Posterior vena cava (tissue), 2 donors: Measurements from ENCODE around the gene MMP14. TPM values are rescaled to one million over a fixed set of nuclear protein-coding genes. Genes with fewer than 3 reads are reported as not detected.
"Not testable (repeated sequence)": the region's sequence is repeated elsewhere in the genome, so short reads cannot be mapped to it uniquely, and the experiment has no call there.

ENCODE experiments used
- DNase-seq: peaks from one replicate; pipeline ENCODE4 v3.0.0-alpha.2; 2020; ENCODE audit warnings: low spot score
- intact Hi-C, 2 donors: fragments of 100-400 bp; cut with DNase I; formaldehyde crosslinking; loops; one replicate each; pipeline versions ENCODE4 v1.14.1 to v1.14.2; 2022 to 2023
- total RNA-seq, 2 donors: library from RNA; stranded (reverse); fragmentation: NEBNext Ultra II Directional; extraction: Animal tissue kit (Norgen Biotek cat#: 25700); gene quantifications; one replicate each; pipeline ENCODE4 v1.2.1, GENCODE V29; 2021
- donor health status: DM: yes; HTN: yes; CAD: no.
- donor health status: DM: yes; HTN: yes; CAD: no.

Gene MMP14
- total RNA-seq, 2 donors from 2014 or later: 229 to 234 TPM

DNA sequence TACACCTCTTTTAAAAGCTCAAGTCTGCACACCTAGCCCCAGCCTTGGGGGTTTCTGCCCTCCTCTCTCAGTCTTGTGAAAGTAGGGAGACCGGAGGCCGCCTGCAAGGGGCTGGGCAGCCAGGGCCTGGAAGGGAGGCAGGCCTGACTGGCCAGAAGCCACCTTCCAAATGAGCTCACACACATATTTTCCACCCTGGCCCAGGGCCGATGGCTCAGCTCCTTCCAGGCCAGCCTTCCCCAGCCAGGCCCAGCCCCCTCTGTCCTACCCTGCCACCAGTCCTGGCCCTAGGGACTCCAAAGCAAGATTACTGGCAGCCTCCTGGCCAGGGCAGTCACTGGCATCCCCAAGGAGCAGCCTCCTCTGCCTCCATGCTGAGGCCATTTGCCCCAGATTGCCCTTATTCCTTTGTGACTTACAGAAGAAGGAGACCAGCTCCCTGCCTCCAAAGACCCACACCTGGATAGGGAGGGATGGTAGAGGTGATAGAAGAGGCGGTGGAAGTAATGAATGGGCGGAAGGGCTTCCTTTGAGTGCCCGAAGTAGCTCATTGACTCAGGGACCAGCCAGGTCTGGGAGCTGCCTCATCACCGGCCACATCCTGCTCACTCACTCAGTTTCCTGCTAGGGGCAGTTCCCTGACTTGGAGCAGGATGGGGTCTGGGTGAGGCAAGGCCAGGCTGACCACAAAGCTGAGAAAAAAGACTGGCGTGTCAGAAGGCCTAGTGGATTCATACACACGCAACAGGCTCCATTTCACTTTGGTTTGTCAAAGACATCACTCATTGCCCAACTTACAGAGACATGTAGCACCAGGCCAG is 14.8 kb downstream of the MMP14 start:
- peak; percentile 97 for DNase-seq
- intact Hi-C loops: loop anchor here in 1 of 2 donors (2.0 to 10.0 kb wide), 2 partner anchors 14 to 196 kb away; partner anchors contain the start of gene MMP14

DNA sequence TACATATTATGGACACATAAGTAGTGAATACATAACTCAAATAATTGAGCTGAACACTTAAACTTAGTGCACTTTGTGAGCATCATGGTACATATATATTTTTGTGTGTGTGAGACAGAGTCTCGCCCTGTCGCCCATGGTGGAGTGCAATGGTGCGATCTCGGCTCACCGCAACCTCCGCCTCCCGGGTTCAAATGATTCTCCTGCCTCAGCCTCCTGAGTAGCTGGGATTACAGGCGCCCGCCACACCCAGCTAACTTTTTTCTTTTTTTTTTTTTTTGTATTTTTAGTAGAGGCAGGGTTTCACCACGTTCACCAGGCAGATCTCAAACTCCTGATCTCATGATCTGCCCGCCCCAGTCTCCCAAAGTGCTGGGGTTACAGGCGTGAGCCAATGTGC is 15.8 kb downstream of the MMP14 start:
- DNase-seq: peak; percentile 54
- intact Hi-C loops: loop anchor here in 1 of 2 donors (2.0 to 10.0 kb wide), 3 partner anchors 29 to 295 kb away; no protein-coding TSS in a partner anchor

DNA sequence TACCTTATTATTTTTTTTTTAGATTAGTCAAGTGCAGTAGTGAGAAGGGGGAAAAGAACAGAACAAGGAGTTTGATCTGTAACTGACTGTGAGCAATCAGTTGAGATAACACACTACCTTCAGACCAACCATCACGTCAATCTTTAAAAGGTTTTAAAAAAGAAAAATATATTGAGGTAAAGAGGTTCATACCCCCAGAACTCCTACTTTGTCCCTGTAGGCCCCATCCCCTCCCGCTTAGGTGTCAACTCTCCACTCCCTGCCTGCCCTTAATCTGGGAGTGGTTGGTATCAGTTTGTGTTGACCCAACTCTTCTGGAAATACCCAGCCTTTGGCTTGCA is 16.2 kb downstream of the MMP14 start:
- intact Hi-C loops: loop anchor here in 1 of 2 donors (2.0 to 10.0 kb wide), 3 partner anchors 30 to 296 kb away; no protein-coding TSS in a partner anchor

DNA sequence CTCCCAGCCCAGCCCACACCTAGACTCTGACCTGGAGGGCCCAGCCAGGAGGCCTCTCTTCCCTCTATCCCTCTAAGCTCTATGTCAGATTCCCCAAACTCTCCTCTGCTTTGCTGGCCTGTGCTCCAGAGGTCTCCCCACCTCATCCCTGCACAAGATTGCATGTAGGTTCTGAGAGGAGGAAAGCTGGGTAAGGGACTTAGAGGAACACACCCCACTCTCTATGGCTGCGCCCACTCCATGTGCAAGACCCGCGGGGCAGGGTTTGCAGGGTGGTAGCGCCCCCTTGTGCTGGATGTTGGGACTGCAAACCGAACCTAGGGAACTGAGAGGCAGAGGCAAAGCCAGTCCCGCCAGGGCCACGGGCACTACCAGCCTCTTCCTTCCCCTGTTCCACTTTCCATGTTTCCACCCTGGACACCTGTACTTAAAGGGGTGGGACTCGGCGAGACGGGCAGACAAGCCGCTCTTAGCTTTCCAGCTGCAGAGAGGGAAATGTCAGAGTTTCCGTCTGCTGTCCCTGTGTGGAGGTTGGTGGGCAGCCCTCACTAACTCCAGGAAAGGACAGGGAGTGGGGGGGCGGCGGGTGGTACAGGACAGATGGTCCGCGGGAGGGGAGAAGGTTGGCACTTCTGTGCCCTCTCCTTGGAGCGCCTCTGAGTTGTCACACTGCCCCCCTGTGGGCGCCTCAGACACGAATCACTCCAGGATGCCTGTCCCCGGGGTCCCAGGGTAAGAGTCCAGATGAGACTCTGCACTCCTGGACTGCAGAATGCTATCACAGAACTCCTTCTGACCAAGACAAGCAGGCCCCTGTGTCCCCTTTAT is 16.8 kb downstream of the MMP14 start:
- intact Hi-C loops: loop anchor here in 1 of 2 donors (2.0 to 10.0 kb wide), 3 partner anchors 30 to 296 kb away; no protein-coding TSS in a partner anchor
- DNase-seq: peak; percentile 96

More for the DNA sequence above, 16.2 kb downstream of the MMP14 start:
- DNase-seq: no peak

DNA sequence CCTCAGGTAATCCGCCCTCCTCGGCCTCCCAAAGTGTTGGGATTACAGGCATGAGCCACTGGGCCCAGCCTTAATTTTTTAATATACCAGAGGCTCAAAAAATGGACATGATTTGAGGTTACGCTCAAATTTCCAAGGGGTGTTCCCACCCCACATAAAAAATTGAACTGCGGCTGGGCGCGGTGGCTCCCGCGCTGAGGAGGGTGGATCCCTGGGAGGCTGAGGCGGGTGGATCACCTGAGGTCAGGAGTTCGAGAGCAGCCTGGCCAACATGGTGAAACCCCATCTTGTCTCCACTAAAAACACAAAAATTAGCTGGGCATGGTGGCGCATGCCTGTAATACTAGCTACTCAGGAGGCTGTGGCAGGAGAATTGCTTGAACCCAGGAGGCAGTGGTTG is 17.9 kb downstream of the MMP14 start:
- peak; percentile 64 for DNase-seq
- intact Hi-C loops: loop anchor here in 1 of 2 donors (10.0 kb wide), 1 partner anchor 199 kb away; no protein-coding TSS in a partner anchor

DNA sequence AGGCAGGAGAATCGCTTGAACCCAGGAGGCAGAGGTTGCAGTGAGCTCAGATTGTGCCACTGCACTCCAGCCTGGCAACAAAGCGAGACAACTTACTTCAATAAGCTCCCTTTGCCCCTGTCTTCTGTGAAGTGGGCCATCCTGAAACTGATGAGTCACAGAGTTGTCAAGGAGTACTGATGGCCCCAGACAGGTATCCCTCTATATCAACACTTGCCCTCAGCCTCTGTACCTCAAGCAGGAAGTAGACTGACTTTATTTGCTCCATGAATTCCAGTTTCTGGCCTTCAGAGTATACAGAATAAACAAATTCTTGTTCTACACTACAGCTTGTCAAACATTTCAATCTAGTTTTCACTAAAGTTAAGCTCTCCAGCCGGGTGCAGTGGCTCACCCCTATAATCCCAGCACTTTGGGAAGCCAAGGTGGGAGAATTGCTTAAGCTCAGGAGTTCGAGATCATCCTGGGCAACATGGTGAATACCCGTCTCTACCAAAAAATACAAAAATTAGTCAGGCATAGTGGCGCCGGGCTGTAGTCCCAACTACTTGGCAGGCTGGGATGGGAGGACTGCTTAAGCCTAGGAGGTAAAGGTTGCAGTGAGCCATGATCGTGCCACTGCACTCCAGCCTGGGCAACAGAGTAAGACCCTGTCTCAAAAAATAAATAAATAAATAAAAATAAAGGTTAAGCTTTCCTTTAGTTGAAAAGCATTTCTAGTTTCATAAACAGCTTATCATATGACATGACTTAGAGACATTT is 18.8 kb downstream of the MMP14 start:
- peak; percentile 28 for DNase-seq
- intact Hi-C loops: loop anchor here in 1 of 2 donors (10.0 kb wide), 1 partner anchor 200 kb away; no protein-coding TSS in a partner anchor

DNA sequence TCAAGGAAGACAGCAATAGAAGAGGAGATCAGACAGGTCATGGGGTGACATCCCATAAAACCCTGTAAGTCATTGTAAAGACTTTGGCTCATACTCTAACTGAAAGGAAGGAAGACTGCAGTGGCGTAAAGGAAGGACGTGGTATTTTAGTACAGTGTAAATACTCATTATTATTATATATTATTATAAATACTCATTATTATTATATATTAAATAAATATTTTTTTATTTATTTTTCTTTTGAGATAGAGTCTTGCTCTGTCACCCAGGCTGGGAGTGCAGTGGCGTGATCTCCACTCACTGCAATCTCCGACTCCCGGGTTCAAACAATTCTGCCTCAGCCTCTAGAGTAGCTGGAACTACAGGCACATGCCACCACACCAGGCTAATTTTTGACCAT is 20.0 kb downstream of the MMP14 start:
- intact Hi-C loops: loop anchor here in 1 of 2 donors (10.0 kb wide), 1 partner anchor 202 kb away; no protein-coding TSS in a partner anchor
- DNase-seq: no peak

DNA sequence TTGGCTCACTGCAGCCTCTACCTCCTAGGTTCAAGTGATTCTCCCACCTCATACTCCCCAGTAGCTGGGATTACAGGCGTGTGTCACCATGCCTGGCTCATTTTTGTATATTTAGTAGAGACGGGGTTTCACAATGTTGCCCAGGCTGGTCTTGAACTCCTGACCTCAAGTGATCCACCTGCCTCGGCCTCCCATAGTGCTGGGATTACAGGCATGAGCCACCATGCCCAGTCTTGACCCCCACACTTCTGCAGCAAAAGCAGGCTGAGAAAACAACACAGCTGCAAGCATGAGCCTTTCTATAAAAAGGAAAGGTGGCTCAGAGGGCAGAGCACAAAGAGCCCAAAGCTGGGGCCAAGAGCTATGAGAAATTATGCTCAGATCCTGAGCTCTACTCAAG is 24.0 kb downstream of the MMP14 start:
- peak; percentile 11 for DNase-seq
- intact Hi-C loops: not testable (repeated sequence)

DNA sequence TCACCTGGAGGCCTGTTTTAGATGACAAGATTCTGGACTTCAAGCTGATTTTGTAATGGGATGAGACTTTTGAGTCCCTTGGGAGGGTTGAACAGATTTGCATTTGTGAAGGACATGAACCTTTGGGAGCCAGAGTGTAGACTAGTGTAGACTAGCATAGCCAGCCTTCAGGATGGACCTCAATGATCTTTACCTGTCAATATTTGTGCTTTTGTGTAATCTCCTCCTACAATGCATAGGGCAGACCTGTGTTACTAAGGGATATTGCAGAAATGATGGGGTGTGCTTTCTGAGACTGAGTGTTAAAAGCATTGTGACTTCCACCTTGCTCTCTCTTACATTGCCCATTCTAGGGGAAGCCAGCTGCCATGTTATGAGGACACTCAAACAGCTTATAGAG is 25.3 kb downstream of the MMP14 start:
- intact Hi-C loops: no loop called here
- DNase-seq: no peak

DNA sequence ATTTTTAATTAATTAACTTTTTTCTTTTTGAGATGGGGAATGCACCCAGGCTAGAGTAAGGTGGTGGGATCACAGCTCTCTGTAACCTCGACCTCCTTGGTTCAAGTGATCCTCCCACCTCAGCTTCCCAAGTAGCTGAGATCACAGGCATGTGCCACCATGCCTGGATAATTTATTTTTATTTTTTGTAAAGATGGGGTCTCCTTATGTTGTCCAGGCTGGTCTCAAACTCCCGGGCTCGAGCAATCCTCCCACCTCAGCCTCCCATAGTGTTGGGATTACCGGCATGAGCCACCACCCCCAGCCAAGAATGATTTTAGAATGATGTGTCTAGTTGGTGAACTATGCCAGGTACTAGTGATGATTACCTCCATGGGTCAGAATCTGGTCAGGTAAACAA is 28.6 kb downstream of the MMP14 start:
- DNase-seq: peak; percentile 9
- intact Hi-C loops: no loop called here

DNA sequence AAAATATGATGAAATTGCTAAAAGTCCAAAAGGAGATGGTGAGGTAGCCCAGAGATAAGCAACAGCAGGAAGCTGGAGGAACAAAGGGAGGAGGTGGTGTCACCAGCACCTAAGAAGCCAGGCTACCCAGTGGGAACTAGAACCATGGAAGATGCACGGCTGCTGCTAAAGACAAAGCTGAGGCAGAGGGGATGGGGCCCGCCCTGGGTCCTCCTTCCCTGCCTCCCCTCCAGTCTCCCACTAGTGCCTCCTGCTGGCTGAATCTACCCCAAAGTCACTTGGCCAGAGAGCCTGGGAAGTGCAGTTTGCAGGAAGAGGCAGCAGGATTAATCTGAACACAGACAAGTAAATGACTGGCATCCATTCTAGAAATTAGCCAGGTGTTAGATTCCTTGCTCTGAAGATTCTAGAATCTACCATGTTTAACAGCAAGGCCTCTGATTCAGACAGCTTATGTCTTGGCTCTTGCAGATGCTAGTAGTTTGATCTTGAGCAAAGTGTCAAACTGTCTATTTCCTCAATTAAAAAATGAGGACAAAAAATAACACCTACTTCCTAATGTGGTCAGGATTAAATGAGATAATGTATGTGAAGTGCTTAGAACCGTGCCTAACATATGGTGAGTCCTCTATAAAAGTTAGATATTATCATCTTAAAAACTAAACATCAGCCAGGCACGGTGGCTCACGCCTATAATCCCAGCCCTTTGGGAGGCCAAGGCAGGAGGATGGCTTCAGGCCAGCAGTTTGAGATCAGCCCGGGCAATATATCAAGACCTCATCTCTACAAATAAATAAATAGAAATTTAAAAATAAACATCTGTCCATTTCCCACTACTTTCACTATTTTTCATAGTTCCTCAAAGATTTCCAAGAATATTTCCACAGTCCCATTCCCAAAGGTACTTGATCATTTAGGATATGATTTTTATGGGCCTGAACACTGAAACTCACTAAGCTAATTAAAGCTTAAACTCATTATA is 29.3 kb downstream of the MMP14 start:
- peak; percentile 61 for DNase-seq
- intact Hi-C loops: no loop called here

DNA sequence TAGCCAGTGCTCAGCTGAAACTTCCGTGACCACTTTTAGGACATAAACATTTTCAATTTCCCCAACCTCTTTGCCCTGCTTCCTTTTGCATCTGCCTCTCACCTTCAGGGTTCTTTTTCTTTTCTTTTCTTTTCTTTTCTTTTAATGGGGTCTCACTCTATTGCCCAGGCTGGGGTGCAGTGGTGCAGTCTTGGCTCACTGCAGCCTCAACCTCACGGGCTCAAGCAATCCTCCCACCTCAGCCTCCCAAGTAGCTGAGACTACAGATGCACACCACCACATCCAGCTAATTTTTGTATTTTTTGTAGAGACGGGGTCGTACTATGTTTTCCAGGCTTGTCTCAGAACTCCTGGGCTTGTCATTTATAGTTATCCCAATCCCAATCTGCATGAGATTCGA is 30.5 kb downstream of the MMP14 start:
- intact Hi-C loops: no loop called here
- no peak for DNase-seq

DNA sequence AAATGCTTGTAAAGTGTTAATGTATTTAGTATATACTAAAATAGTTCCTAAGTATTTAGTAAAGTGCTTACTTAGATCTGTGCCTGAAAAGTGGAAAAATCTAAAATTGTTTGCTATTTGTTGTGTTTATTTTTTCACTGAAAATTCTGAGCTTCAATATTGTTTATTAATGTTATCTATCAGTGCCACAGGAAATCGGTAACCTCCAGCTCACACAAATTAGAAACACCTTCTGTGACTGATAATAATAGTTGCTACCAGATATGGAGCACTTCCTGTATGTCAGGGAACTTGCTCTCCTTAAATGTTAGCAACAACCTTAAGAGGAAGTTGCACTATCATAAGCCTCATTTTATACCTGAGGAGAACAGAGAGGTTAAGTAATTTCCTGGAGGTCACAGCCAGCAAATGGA is 34.4 kb downstream of the MMP14 start:
- no peak for DNase-seq
- intact Hi-C loops: loop anchor here in 1 of 2 donors (5.0 kb wide), 1 partner anchor 451 kb away; the partner anchor contains the start of gene PABPN1

DNA sequence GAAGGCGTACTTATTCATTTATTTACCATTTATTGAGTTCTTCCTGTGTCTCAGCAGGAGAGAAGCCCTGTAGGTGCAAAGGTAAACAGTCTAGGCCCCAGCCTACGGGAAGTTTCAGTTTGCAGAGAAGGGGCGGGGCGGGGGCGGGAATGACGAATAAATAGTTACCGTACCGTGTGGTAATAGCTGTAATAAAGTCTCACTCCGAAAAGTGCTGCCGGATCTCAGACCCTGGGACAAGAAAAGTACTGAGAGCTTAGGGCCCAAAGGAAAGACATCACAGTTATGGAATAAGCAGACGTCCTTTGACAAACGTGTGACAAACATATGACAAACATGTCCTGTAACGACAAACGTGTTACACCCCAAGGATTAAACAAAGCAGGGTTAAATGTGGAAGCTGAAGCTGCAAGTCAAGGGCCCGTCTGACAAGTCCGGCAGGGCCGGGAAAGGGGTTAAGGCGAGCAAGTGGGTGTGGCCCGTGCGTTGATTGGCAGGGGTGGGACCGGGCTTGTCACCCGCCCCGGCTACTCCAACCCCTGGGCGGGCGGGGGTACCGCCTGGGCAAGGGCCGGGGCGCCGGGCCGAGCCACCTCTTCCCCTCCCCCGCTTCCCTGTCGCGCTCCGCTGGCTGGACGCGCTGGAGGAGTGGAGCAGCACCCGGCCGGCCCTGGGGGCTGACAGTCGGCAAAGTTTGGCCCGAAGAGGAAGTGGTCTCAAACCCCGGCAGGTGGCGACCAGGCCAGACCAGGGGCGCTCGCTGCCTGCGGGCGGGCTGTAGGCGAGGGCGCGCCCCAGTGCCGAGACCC is 35.0 kb downstream of the MMP14 start, which contains the start of gene LRP10:
Gene LRP10 (plus strand): TSS at position 517 of the 809 bp plus-strand sequence. CDS start 564 bp downstream, outside the sequence.
- intact Hi-C loops: loop anchor here in 1 of 2 donors (5.0 kb wide), 1 partner anchor 451 kb away; the partner anchor contains the start of gene PABPN1
- peak; percentile 96 for DNase-seq

DNA sequence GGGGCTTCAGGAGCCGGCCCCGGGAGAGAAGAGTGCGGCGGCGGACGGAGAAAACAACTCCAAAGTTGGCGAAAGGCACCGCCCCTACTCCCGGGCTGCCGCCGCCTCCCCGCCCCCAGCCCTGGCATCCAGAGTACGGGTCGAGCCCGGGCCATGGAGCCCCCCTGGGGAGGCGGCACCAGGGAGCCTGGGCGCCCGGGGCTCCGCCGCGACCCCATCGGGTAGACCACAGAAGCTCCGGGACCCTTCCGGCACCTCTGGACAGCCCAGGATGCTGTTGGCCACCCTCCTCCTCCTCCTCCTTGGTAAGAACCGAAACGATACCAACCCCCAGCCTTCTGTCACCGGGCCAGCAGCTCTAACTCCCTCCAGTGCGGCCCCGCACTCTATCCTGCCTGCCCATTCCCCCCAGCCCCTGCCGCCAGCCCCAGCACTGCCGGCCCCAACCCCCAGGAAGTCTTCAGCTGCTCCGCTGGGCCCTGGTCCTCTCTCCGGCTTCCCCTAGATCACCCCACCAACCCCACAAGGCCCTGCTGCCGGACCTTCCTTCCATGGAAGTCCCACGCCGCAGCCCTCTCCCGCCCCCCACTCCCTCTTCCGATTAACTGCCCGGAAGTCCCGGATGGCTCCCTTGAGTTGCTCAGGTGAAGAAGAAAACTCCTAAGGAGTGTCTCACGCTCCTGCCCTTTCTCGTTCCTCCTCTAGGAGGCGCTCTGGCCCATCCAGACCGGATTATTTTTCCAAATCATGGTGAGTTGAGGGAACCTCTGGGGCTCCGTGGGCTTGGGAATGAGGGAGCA is 35.8 kb downstream of the MMP14 start:
- intact Hi-C loops: loop anchor here in 1 of 2 donors (5.0 kb wide), 1 partner anchor 450 kb away; the partner anchor contains the start of gene PABPN1
- peak; percentile 93 for DNase-seq
